Activated T-helper 9 cell treated with anti-CD3 and anti-CD28 coated beads, Interleukin-2, amount 50 U/mL, for 16 hours (primary cell): Measurements from ENCODE around the gene MRPL4.

Experiments
- DNase-seq: peaks from one replicate; pipeline ENCODE4 v3.0.0-alpha.2; 2020; ENCODE audit warnings: low read depth

MRPL4 gene

DNA sequence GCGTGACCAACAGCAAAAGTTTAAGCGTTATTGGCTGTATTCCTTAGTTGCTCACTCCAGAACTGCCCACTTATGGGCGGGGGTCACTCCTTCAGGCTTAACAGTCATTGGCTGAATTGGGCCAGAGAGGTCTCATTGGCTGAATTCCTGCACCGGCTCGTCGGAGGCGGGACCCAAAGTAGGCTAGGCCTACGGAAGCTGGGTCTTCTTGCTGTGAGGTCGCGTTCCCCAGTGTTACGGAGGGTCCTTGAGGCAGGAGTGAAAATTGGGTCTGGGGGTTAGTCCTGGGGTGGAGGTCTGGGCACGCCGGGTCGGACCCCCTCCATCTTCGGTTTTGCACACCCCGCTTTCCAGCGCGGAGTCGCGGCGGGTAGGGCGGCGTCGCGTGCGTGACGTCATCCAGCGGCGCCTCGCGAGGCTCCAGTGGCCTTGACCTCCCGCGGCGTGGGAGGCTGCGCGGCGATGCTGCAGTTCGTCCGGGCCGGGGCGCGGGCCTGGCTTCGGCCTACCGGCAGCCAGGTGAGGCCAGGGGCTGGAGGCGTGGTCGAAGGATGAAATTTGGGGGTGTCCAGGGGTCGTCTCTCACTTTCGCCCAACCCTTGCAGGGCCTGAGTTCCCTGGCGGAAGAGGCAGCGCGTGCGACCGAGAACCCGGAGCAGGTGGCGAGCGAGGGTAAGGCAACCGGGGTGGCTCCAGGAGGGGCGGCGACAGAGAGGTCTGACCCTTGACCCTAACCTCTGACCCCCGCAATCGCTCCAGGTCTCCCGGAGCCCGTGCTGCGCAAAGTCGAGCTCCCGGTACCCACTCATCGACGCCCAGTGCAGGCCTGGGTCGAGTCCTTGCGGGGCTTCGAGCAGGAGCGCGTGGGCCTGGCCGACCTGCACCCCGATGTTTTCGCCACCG is at the start of gene MRPL4:
MRPL4 (plus strand) TSS at position 423 of the 903 bp plus-strand sequence; CDS start at position 463, 40 bp downstream.
- DNase-seq: peak; percentile 91

DNA sequence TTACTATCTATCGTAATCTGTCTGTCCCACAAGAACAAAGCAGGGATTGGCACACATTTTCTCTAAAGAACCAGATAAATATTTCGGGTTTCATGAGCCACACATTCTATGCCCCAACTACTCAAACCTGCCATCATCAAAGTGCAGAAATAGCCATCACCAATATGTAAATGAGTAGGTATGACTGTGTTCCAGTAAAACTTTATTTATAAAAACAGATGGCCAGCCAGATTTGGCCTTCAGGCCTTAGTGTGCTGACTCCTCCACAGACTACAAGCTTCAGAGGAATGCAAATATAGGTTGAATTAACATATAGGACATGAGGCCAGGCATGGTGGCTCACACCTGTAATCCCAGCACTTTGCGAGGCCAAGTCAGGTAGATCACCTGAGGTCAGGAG is 48.3 kb upstream of the MRPL4 start:
- DNase-seq: no peak

DNA sequence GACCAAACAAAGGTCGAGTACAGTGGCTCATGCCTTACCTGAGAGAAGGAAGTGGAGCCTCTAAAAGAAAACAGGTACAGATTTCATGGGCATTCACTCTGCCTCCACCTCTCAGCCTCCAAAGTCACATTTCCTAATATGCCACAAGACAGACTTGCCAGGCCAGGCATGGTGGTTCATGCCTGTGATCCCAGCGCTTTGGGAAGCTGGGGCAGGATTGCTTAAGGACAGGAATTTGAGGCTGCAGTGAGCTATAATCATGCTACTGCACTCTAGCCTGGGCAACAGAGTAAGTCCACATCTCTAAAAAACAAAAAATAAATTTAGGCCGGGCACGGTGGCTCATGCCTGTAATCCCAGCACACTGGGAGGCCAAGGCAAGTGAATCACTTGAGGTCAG is 46.4 kb upstream of the MRPL4 start:
- no peak for DNase-seq

DNA sequence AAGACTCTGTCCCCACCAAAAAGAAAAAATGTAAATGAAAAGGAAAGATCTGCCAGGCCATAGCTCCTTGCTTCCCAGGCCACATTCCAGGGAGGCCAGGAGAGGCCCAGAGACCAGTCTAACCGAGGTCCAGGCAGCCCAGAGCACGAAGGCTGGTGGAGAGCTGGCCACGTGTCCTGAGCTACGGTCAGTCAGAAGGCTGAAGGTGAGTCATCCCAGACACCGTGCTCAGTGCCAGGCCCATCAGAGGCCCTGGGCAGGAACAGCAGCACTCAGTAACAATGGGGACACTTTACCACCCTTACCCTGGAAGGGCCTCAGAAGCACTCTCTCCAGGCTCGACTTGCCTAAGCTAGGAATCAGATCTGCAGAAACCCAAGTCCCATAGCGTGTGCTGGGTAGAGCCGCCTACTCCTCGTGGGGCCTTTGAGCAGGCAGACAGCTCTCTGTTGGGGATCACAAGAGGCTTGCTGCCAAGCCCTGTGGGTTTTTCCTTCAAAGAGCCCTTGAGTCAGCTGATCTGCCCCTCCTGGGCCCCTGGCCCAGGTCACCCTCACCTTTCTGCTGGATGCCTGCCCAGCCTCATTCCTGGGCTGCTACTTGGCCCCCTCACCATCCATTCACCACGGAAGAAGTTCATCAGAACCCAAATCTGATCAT is 45.7 kb upstream of the MRPL4 start:
- no peak for DNase-seq

DNA sequence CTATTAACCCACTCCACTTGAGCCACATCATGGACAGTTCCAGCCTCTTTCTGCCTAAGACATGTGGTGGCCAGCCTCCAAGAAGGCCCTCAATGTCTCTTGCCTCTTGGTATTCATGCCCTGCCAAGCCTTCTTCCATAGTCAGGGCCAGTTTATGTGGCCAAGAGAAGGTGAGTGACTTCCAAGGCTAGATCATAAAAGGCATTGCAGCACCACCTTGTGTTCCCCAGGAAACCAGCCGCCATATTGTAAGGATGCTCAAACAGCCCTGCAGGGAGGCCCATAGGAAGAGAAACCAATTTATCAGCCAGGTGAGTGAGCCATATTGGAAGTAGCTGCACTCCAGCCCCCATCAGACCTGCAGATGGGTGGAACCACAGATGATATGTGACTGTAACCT is 45.0 kb upstream of the MRPL4 start:
- DNase-seq: no peak

DNA sequence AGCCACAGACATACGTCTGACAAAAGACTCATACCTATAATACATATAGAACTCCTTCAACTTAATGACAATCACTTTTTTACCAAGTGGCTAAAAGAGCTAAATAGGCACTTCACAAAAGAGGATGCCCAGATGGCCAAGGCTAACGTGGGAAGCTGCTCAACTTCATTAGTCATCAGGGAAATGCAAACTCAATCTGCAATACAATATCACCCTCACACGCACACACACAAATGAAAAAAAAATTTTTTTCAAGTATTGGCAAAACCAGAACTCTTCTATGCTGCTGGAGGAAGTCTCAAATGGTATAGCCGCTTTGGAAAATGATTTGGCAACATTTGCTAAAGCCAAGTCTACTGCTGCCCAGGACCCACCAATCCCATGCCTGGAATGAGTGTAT is 42.7 kb upstream of the MRPL4 start:
- DNase-seq: no peak

DNA sequence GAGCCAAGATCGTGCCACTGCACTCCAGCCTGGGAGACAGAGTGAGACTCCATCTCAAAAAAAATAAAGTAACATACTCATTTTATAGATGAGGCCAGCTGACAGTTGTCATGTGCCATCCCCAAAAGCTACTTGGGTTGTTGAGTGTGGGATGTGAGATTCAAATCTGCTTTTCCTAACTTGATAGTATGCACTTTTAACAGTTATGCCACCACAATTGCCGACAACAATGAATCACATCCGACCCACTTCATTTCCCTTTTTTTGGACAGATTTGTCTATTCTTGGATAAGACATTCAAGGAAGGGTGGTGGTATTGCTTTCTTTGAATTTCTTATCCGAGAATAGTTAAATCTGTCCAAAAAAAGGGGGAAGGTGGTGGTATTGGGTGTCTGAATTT is 41.0 kb upstream of the MRPL4 start:
- no peak for DNase-seq

DNA sequence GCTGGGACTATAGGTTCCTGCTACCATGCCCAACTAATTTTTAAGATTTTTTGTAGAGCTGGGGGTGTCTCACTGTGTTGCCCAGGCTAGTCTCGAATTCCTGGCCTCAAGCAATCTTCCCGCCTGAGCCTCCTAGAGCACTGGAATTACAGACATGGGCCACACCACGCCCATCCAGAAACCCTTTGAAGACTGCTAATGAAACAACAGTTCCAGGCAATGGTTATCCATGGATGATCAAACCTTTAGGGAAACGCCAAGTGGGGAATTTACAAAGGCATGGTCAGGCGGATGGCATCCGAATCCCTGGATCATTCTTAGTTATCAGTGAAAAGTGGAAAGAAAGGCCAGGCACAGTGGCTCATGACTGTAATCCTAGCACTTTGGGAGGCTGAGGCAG is 40.3 kb upstream of the MRPL4 start:
- no peak for DNase-seq

DNA sequence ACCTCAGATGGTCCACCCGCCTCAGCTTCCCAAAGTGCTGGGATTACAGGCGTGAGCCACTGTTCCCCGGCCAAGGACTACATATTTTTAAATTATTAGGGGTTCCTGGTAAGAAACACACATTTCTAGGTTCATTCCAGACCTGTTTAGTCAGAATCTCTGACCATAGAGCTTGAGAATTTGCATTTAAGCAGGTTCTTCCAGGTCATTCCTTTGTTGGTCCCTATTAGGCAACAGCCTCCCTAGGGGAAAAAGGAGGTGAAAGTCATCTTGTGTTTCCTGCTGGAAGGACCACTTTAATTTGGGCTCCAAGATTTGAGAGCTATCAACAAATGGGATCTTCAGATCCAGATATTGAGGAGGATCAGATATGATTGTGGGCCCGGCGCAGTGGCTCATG is 37.2 kb upstream of the MRPL4 start:
- DNase-seq: no peak

DNA sequence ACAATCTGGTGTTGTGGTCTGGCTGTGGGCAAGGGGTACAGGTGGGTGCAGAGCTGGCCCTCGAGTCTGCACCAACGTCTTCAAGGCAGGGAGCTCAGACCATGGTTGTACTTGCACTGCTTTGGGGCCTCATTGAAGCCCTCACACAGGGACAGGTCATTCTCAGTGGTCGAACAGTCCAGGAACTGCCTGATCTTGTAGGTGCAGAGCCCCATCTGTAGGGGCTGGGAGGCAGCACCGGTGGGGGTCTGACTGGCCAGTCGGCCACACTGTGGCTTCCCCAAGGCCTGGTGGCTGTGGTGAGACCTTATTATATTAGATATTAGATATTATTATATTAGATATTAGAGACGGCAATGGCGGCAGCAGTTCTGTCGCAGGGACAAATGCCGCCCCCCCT is 34.9 kb upstream of the MRPL4 start:
- DNase-seq: no peak

DNA sequence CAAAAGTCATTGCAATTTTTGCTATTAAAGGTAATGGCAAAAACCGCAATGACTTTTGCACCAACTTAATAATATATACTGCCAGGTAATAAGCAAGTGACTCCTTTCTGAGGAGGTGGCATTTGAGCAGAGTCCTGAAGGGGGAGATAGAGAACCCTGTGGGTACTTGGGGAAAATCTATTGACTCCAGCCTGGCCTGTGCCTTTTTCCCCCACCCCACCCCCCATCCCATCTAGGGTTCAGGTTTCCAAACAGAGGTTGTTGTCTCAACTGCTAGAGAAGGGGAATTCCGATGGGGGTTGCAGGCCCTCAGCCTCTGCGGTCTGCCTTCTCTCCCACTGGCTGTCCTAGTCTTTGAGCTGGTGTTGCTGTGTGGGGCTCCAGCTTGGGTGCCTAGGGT is 32.3 kb upstream of the MRPL4 start:
- DNase-seq: peak; percentile 26

DNA sequence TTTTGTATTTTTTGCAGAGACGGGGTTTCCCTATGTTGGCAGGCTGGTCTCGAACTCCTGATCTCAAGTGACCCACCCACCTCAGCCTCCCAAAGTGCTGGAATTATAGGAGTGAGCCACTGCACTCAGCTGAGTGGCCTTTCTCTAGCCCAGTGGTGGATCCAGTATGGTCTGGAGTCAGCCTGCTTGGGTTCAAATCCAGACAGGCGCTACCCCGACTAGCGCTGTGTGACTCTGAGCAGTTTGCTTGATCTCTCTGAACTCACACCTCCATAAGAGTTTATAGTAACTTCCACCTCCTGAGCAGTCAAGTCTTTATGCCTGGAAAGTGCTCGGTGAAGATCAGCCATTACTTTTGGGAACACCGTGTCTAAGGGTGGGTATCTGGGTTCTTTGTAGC is 31.3 kb upstream of the MRPL4 start:
- no peak for DNase-seq

DNA sequence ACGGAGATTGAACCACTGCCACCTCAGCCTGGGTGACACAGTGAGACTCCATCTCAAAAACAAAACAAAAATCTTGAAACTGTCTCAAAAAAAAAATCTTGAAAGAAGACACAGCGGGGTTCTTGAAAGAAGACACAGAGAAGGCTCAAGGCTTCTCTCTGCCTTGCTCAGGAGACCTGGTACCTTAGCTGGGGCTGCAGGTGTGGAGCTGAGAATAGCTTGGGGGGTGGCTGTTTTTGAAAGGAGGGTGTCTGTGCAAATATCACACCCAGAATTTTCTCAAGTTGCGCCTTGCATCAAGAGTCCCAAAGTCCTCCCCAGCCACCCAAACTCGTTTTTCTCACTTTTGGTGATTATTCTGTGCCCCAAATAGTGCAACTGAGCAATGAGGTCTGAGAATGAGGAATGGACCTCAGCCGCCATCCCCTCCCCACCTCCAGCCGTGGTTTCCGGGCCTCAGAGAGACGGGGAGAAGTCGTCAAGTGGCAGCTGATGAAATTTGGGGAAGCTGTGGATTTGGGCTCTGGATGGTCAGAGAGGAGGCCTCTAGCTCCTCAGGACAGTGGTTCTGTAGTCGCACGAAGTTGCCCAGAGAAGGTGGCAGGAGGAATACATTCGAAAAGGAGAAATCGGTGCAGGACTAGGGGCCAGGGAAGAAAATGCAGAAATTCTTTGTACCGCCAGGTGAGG is 29.7 kb upstream of the MRPL4 start:
- DNase-seq: no peak

DNA sequence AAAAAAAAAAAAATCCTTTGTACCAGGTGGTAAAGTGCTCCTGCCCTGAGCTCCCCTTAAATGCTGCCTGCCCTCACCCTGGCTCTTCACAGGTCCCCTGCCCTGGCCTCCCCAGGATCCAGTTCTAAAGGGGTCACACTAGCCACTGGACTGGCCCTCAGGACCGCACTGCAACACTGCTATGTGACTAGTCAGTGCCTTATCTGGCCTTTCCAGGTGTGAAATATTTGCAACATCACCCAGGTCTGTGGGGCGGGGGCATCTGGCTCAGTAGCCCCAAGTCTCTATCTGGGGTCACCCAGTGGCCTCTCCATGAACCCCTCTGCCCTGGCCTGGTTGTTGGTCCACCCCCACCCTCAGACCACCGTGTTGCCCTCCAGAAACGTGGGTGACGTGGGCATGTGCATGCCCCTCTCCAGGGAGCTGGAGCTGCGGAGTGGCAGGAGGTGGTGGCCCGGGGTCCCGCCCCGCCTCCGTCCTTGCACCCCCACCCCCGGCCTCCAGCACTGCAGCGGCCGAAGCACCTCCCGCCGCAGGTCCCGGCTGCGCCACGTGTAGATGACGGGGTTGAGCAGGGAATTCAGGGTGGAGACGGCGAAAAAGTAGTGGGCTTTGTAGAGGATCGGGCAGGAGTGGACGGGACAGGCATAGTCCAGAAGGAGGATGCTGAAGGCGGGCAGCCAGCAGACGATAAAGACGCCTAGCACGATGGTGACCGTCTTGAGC is 28.4 kb upstream of the MRPL4 start:
- no peak for DNase-seq

DNA sequence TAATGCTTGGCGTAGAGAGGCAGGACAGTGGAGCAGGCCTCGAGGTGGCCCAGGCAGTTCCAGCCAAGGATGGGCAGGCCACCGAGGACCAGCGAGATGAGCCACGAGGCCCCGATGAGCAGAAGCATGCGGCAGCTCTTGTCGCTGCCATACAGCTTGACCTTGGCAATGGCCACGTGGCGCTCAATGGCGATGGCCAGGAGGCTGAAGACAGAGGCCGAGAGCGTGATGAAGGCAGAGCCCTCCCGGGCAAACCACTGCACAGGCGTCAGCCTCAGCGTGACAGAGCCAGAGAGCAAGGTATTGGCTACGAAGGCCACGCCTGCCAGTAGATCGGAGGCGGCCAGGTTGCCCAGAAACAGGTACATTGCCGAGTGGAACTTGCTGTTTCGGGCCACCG is 27.7 kb upstream of the MRPL4 start:
- no peak for DNase-seq

DNA sequence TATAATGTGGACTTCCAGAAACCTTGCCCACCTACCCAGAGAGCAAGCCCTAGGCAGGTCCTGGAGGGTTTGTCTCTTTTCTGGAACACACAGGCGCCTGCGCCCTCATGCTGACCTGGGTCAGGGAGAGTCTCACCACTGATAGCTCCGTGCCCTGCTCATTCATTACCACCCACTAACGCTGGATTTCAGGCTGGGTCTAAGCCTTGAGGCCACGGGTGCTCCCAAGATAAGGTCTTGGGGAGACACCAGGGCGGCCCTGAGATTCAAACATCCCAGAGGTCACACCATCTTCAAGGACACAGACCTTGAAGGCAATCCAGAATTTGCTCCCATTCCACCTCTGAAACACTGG is 26.0 kb upstream of the MRPL4 start:
- DNase-seq: no peak

DNA sequence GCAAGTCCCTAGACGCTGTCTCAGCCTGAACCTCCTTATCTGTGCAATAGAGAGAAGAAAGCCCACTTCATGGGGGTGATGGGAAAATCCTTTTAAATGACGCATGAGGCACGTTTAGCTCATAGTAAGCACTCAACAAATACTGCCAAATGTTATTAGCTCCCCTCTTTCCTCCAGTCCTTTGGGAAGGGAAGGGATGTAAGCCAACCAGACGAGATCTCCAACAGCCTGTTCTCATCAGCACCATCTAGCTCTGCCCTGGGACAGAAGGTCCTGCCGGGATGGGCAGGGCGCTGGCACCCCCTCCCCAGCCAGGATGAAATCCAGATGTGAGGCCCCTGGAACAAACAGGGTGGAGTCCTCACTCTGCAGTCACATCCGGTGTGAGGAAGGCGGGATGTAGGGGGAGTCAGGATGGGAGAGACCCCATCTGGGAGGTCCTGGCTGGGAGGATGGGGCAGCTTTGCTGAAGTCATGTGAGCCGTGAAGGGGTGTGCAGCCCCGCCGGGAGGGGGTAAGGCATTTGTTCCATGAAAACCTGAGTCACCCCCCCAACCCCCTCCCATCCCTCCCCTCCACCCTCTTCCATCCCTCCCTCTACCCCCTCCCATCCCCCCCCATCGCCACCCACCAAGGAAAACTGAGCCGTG is 25.5 kb upstream of the MRPL4 start:
- DNase-seq: no peak

DNA sequence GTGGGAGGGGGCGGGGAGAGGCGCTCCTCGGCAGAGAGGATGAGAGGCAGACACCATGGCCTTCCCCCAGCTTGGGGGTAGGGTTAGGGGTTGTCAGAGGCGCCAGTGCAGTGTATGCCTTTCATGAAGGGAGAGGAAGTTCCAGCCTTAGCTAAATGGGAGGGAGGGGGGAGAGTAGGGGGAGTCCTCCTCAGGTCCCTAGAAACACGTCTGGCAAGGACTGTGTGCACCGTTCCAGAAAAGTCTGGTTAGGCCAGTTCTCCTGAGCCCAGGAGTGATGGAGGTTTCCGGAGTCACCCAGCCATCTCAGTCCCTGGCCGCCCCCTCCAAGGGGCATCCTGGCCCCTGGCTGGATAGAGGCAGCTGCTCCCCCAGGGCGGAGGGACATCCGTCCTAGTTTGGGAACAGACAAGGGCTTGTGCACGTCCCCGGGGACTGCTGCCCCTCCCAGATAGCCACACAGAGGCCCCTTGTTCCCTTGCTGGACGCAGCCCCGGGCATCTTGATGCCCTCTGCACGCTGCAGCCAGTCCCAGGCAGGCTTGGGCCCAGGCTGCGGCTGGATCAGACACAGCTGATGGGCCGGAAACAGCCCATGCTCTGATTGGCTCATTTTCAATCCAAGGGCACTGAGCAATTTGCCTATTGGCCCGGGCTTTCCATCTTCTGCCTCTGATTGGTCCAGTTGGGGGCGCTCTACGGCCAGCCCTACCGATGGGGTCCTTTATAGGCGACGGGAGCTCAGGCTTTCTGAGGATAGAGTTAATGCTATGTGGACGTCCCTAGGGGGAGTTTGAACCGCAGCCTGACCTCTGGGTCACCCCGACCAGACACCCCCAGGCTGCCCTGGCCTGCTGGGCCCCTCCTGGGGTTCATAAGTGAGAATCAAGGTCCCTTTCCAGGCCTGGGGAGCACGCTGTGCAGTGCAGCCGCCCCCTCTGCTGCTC is 24.7 kb upstream of the MRPL4 start:
- no peak for DNase-seq

DNA sequence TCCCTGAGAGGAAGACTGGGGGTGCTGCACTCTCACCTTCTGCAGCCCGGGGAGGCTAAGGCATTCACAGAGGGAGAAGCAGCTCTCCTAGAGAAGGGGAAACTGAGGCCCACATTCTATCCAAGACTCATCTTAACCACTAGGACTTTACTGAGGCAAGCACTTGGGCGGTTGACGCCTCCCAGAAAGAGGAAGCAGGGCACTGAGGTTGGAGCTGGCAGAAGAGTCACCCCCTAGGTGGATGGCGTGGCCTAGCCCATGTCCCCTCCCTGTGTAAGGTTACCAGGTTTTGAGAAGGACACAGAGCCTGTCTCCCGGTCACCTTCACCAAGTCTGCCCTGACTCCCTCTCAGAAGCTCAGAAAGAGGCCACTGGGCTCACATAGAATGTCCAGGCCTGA is 23.6 kb upstream of the MRPL4 start:
- DNase-seq: no peak

DNA sequence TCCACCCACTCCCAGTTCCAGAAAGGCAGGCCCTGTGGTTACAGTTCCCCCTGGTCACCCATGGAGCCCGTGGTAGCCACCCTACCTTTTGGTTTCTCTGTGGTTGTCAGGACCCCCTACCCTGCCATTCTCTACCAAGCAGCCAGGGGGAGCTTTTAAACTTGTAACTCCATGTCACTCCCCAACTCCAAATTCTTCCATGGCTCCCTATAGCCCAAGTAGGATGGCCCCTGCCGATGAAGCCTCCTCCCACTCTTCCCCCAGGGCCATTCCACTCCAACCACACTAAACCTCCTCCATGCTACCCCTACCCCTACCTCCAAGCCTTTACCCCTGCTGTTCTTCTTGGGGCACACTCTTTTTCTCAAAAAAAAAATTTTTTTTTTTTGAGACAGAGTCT is 23.1 kb upstream of the MRPL4 start:
- no peak for DNase-seq
